HG02642 (cell line): ENCODE results near the gene CYB5B.

Source experiments
- ATAC-seq: cut with Tn5 transposase; IDR thresholded peaks from one replicate; pipeline ENCODE4 v1.9.1; 2021; ENCODE audit warnings: mild to moderate bottlenecking; ENCODE audit not compliant: unreplicated experiment, poor library complexity

Gene CYB5B, protein sequence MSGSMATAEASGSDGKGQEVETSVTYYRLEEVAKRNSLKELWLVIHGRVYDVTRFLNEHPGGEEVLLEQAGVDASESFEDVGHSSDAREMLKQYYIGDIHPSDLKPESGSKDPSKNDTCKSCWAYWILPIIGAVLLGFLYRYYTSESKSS

DNA sequence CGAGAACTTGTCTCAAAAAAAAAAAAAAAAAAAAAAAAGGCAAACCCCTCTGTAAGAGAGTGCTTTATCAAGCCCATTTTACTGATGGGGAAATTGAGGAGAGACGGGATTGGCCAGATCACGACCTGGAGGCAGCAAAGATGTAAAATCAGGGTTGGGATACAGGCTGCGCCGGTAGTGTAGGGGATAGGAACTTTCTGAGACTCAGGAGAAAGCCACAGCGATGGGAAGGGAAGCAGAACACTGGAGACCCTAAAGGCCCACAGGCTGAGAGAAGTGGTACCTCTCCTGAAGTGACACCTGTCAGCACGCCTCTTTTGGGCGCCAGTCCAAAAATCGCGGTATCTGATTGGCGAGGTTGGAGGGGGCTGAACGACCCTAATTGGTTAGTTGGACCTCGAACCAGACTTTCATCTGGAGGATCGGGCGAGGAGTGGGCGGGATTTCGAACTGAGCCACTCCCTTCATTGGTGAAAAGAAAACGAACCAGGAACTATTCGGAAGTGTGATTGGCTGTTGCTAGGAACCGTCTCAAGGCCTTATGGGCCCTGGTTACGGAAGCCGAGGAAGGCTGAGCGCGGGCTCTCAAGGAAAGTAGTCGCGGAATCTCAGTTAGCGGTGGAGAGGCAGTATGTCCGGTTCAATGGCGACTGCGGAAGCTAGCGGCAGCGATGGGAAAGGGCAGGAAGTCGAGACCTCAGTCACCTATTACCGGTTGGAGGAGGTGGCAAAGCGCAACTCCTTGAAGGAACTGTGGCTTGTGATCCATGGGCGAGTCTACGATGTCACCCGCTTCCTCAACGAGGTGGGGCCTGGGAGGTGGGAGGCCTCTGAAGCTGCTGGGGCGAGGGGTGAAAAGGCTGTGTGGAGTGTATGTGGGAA, at the start of gene CYB5B:
Gene CYB5B (plus strand): TSS at position 567 of the 882 bp plus-strand sequence. CDS start 65 bp downstream, at position 632.
- peak; percentile 97 for ATAC-seq

- ATAC-seq, result no peak
Measured at GRCh38 chr16:69376393-69377059, 47.9 kb upstream of the CYB5B start.

DNA sequence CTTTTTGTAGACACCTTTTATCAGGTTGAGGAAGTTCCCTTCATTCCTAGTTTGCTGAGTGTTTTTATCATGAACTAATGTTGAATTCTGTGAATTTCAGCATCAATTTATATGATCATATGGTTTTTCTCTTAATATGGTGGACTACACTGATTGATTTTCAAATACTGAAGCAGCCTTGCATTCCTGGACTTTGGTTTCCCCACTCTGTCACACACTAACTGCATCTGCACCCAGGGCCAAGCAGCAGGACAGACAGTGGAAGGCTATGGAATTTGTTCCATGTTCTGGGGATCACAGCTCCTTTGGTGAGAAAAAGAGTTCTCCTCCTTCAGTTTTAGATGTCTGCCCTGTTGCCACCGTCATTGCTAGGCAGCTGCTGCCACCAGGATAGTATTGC, 46.4 kb upstream of the CYB5B start:
- no peak for ATAC-seq

DNA sequence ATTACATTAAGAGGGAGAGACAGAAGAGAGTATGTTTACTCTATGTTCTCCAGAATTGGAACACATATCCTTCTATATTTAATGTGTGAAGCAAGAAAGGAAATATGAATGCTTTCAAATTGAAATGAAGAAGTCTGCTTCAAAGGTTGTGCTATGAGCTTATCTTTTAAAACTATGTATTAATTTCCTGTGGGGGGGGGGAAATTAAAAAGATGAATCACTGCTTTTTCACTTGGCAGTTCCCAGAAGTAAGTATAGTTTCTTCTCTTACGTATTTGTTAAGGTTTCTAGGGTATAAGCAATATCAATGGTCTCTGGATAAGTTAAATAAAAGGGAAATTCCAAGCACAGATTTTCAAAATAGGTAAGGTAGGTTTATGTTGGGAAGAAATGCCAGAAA, 45.7 kb upstream of the CYB5B start:
- no peak for ATAC-seq

- no peak for ATAC-seq
Measured at GRCh38 chr16:69381231-69381630, 43.2 kb upstream of the CYB5B start.

- no peak for ATAC-seq
Measured at GRCh38 chr16:69382421-69382820, 42.0 kb upstream of the CYB5B start.

GRCh38 chr16:69384974-69385373, 39.4 kb upstream of the CYB5B start:
- ATAC-seq, result no peak

DNA sequence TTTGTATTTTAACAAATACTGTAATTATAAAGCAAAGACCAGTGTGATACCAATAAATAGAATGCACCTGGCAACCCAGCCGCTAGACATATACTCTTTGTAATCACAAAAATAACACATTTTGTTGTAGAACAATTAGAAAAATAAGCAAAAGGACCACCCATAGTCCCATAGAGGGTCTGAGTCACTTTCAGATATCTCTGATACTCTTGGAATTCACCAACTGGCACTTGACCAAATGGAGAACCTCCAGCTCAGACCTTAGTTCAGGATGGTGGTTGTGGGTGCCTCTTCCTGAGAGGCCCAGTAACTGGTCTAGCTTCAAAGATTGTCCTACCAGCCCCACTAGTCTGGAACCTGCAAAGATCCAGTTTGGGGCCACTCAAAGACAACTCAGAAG, 37.8 kb upstream of the CYB5B start:
- no peak for ATAC-seq

GRCh38 chr16:69393898-69394849, 30.2 kb upstream of the CYB5B start:
- ATAC-seq, result no peak

GRCh38 chr16:69395859-69396186, 28.6 kb upstream of the CYB5B start:
- no peak for ATAC-seq

DNA sequence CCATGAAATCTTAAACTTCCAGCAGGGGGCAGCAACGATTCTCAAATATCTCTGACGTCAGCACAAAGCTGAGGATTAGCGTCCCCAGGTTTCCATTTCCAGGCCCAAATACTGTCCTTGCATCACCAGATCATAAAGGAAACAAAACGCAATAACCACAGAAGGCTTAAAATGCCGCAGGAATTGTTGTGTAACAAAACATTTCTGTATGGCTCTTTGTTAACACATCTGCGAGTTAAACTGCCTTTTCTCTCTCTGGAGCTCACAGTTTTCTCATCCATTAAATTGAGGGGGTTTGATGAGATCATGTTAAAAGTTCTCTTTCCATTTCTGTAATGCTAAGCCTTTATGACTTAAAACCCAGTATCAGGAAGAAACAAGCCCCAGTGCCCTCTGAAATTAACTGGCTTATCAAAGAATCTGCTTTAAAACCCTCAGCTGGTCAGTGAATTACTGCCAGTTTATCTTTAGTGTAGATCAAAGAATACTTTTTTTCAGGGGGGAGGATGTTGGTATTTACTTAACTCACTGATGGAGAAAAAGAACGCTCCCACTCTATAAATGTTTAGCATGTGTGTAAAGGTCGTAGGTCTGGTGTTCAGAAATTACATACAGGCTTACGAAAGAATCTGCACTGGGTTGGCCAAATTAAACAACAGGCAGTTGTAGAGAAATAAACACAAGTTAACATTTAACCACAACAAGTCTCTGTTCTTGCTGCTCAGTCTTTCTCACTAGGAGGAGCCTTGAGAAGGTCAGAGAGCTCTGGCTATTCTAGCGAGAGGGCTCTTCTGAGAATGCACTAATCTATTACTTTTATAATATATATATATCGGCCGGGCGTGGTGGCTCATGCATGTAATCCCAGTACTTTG, 28.0 kb upstream of the CYB5B start:
- ATAC-seq, result peak; percentile 53

DNA sequence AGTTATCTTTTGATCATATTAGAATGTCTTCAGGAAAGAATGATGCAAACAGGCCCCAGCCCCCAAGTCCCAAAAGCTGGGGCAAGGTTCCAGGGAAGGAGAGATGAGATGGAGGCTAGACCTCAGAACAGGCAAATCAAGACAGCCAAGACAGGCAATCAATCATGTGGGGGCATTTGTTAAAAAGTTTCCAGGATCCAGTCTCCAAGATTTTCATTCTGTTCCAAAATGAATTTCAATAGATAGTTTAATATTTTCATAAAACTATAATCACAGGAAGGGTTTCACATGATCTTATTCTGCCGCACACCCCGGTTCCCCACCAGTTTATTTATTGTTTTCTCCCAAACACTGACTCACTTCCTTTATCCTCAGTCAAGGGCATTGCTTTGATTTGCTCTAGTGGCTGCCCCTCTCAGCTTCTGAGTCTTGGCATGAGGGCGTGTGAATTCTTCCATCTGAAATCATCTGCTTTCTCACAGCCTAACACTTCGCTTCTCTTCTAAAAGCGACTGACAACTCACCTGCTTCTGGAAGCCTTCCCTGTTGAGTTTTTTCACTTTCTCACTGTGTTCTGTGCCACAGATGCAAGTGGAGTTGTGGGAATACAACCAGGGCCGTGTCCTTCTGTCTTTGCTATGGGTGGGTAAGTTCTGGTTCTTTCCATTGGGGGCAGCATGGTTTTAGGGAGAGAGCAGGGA, 26.4 kb upstream of the CYB5B start:
- no peak for ATAC-seq

- no peak for ATAC-seq
Measured at GRCh38 chr16:69399361-69399760, 25.1 kb upstream of the CYB5B start.

- no peak for ATAC-seq
Measured at GRCh38 chr16:69402439-69402838, 22.0 kb upstream of the CYB5B start.

- no peak for ATAC-seq
Measured at GRCh38 chr16:69404275-69404805, 20.1 kb upstream of the CYB5B start.

- ATAC-seq, result no peak
Measured at GRCh38 chr16:69405326-69405725, 19.1 kb upstream of the CYB5B start.

GRCh38 chr16:69405757-69406156, 18.7 kb upstream of the CYB5B start:
- ATAC-seq, result no peak

- no peak for ATAC-seq
Measured at GRCh38 chr16:69406780-69407331, 17.6 kb upstream of the CYB5B start.
